H1 (cell line): ENCODE results near the gene TTLL5. TPM values are rescaled to one million over a fixed set of nuclear protein-coding genes. Genes with fewer than 3 reads are reported as not detected.

Source experiments
- CTCF ChIA-PET: fragments of 300-600 bp; sonication (Branson Sonifier 250); formaldehyde crosslinking; loops from one replicate; lab custom pipeline; 2021; ENCODE audit not compliant: partially characterized antibody; lab: Charles Lee
- POLR2A ChIA-PET: fragments of 300-600 bp; sonication (Branson Sonifier 250); formaldehyde crosslinking; loops from one replicate; lab custom pipeline; 2021; ENCODE audit warnings: inconsistent platforms; ENCODE audit not compliant: partially characterized antibody; lab: Charles Lee
- DNase-seq, 2 experiments: peaks; one replicate each; pipeline versions ENCODE4 v3.0.0 to v3.0.0-alpha.2; 2010 to 2022; ENCODE audit warnings: low spot score in 2 of 2, low read depth in 1 of 2, mixed read lengths in 1 of 2
- FAIRE-seq: peaks from 2 replicates; lab custom pipeline; 2011; peaks lifted over from hg19 to GRCh38; lab: Jason Lieb, UNC
- H2AFZ ChIP-seq: 2 replicates; pipeline ENCODE4 v1.8.1; 2012; ENCODE audit warnings: low read length, inconsistent platforms
- H2AK5ac ChIP-seq: 2 replicates; pipeline ENCODE4 v1.6.1; 2013; ENCODE audit warnings: low read depth, low read length
- H2BK120ac ChIP-seq: replicated peaks from 2 replicates; pipeline ENCODE3; 2013; ENCODE audit warnings: low read depth, low read length, inconsistent platforms
- H2BK12ac ChIP-seq: 2 replicates; pipeline ENCODE4 v1.6.1; 2013; ENCODE audit warnings: low read depth, low read length
- H2BK15ac ChIP-seq: 2 replicates; pipeline ENCODE4 v1.6.1; 2013; ENCODE audit warnings: low read length
- H2BK20ac ChIP-seq: 2 replicates; pipeline ENCODE4 v1.6.1; 2013; ENCODE audit warnings: low read length
- H2BK5ac ChIP-seq: 2 replicates; pipeline ENCODE4 v1.6.1; 2013; ENCODE audit warnings: low read depth, low read length
- H3K14ac ChIP-seq: 2 replicates; pipeline ENCODE4 v1.6.1; 2013; ENCODE audit warnings: inconsistent platforms; ENCODE audit not compliant: insufficient read length
- H3K18ac ChIP-seq: 2 replicates; pipeline ENCODE4 v1.6.1; 2013; ENCODE audit warnings: low read length; ENCODE audit errors: extremely low read depth
- H3K23ac ChIP-seq: 2 replicates; pipeline ENCODE4 v1.6.1; 2013; ENCODE audit warnings: inconsistent platforms; ENCODE audit not compliant: insufficient read length
- H3K23me2 ChIP-seq: 2 replicates; pipeline ENCODE4 v1.6.1; 2013; ENCODE audit warnings: low read depth, low read length
- H3K27ac ChIP-seq: 2 replicates; pipeline ENCODE4 v1.6.1; 2011; ENCODE audit warnings: low read depth, low read length, inconsistent platforms
- H3K27me3 ChIP-seq, 4 experiments: replicated peaks in 1 of 4; 1 replicate in 1 of 4; 2 replicates in 3 of 4; pipeline versions ENCODE4 v1.6.1 to v1.8.1; 2011 to 2013; ENCODE audit warnings: low read length in 3 of 4, mild to moderate bottlenecking in 3 of 4, inconsistent platforms in 2 of 4, mixed read lengths in 2 of 4, moderate library complexity in 1 of 4; ENCODE audit not compliant: control insufficient read depth in 3 of 4, insufficient read depth in 3 of 4; ENCODE audit errors: extremely low read depth in 1 of 4
- H3K36me3 ChIP-seq, 4 experiments: 2 replicates each; pipeline versions ENCODE4 v1.6.1 to v1.8.1; 2011 to 2013; ENCODE audit warnings: mild to moderate bottlenecking in 4 of 4, low read length in 3 of 4, moderate library complexity in 2 of 4, control low read depth in 1 of 4, inconsistent platforms in 1 of 4; ENCODE audit not compliant: insufficient read depth in 4 of 4, control insufficient read depth in 2 of 4
- H3K4ac ChIP-seq: replicated peaks from 2 replicates; pipeline ENCODE3; 2013; ENCODE audit warnings: low read length, low read depth, mixed read lengths, inconsistent platforms; ENCODE audit not compliant: insufficient read length
- H3K4me1 ChIP-seq, 4 experiments: replicated peaks in 1 of 4; 1 replicate in 1 of 4; 2 replicates in 3 of 4; pipeline versions ENCODE4 v1.6.1 to v1.8.1; 2011 to 2013; ENCODE audit warnings: low read length in 3 of 4, inconsistent platforms in 2 of 4, mixed read lengths in 1 of 4; ENCODE audit not compliant: insufficient read depth in 4 of 4, control insufficient read depth in 3 of 4
- H3K4me2 ChIP-seq, 2 experiments: 2 replicates each; pipeline versions ENCODE4 v1.6.1 to v1.8.1; 2011 to 2013; ENCODE audit warnings: low read depth in 2 of 2, low read length in 2 of 2, control low read depth in 1 of 2, inconsistent platforms in 1 of 2, mild to moderate bottlenecking in 1 of 2; ENCODE audit not compliant: insufficient read depth in 1 of 2
- H3K4me3 ChIP-seq, 4 experiments: fragments of 200-600, 300-600 bp in 1 of 4; sonication (generic), shearing (Covaris generic), sonication (Bioruptor Twin) in 1 of 4; 2 replicates each; pipeline versions ENCODE4 v1.5.1 to v1.8.1; 2011 to 2016; ENCODE audit warnings: low read length in 4 of 4, low read depth in 3 of 4, control low read depth in 2 of 4, inconsistent platforms in 2 of 4, mild to moderate bottlenecking in 2 of 4, mixed read lengths in 1 of 4, moderate library complexity in 1 of 4; ENCODE audit not compliant: insufficient read depth in 2 of 4; ENCODE audit errors: extremely low read depth in 1 of 4
- H3K56ac ChIP-seq: replicated peaks from 2 replicates; pipeline ENCODE3; 2013; ENCODE audit warnings: low read depth, mild to moderate bottlenecking, mixed read lengths, low read length, inconsistent platforms; ENCODE audit not compliant: insufficient read length
- H3K79me1 ChIP-seq: 2 replicates; pipeline ENCODE4 v1.6.1; 2013; ENCODE audit warnings: low read depth, low read length, control low read depth
- H3K79me2 ChIP-seq, 2 experiments: 2 replicates each; pipeline versions ENCODE4 v1.6.1 to v1.8.1; 2012 to 2013; ENCODE audit warnings: low read length in 2 of 2, mild to moderate bottlenecking in 2 of 2, inconsistent platforms in 1 of 2; ENCODE audit not compliant: insufficient read depth in 2 of 2, control insufficient read depth in 1 of 2
- H3K9ac ChIP-seq, 4 experiments: replicated peaks in 1 of 4; 1 replicate in 1 of 4; 2 replicates in 3 of 4; pipeline versions ENCODE4 v1.6.1 to v1.8.1; 2011 to 2013; ENCODE audit warnings: low read depth in 3 of 4, low read length in 3 of 4, control low read depth in 2 of 4, mild to moderate bottlenecking in 2 of 4, moderate library complexity in 2 of 4, inconsistent platforms in 1 of 4; ENCODE audit errors: extremely low read depth in 1 of 4
- H3K9me3 ChIP-seq, 2 experiments: 2 replicates each; pipeline versions ENCODE4 v1.6.1 to v1.8.1; 2012 to 2013; ENCODE audit warnings: mild to moderate bottlenecking in 2 of 2, moderate library complexity in 2 of 2, control low read depth in 1 of 2, inconsistent platforms in 1 of 2, low read depth in 1 of 2, low read length in 1 of 2, mixed read lengths in 1 of 2; ENCODE audit not compliant: insufficient read depth in 2 of 2
- H4K20me1 ChIP-seq, 2 experiments: replicated peaks in 1 of 2; 2 replicates each; pipeline versions ENCODE3 to v1.8.1; 2011 to 2013; ENCODE audit warnings: inconsistent platforms in 2 of 2, low read length in 2 of 2, mild to moderate bottlenecking in 1 of 2; ENCODE audit not compliant: insufficient read depth in 2 of 2, control insufficient read depth in 1 of 2
- H4K5ac ChIP-seq: 2 replicates; pipeline ENCODE4 v1.6.1; 2013; ENCODE audit warnings: low read length, low read depth, mixed read lengths, inconsistent platforms; ENCODE audit not compliant: insufficient read length
- H4K8ac ChIP-seq: 2 replicates; pipeline ENCODE4 v1.8.0; 2013; ENCODE audit warnings: mild to moderate bottlenecking, moderate library complexity, low read length, inconsistent platforms; ENCODE audit not compliant: insufficient read depth; ENCODE audit errors: extremely low read depth
- H4K91ac ChIP-seq: replicated peaks from 2 replicates; pipeline ENCODE3; 2013; ENCODE audit warnings: low read length, mixed read lengths, inconsistent platforms; ENCODE audit not compliant: insufficient read length
- GABPA ChIP-seq: IDR thresholded peaks from 2 replicates; pipeline ENCODE4 v1.6.1; 2011; ENCODE audit warnings: mild to moderate bottlenecking, low read length, moderate library complexity, borderline replicate concordance; ENCODE audit not compliant: insufficient read depth
- NANOG ChIP-seq: IDR thresholded peaks from 2 replicates; pipeline ENCODE4 v1.6.1; 2011; ENCODE audit warnings: low read length, low read depth, mild to moderate bottlenecking, inconsistent platforms; ENCODE audit not compliant: insufficient read depth, poor library complexity, severe bottlenecking
- RAD21 ChIP-seq, 2 experiments: IDR thresholded peaks in 1 of 2; conservative IDR thresholded peaks in 1 of 2; 2 replicates each; pipeline ENCODE4 v1.6.1; 2011; ENCODE audit warnings: low read depth in 2 of 2, low read length in 2 of 2, improper control_type of control experiment in 1 of 2, inconsistent platforms in 1 of 2, mild to moderate bottlenecking in 1 of 2, moderate library complexity in 1 of 2
- SRF ChIP-seq: IDR thresholded peaks from 2 replicates; pipeline ENCODE4 v1.6.1; 2011; ENCODE audit warnings: mild to moderate bottlenecking, low read depth, low read length, moderate library complexity
- TEAD4 ChIP-seq: IDR thresholded peaks from 2 replicates; pipeline ENCODE4 v1.6.1; 2012; ENCODE audit warnings: low read depth, low read length, inconsistent platforms, mixed read lengths
- whole genome bisulfite sequencing, 2 experiments: shearing (Covaris generic) in 1 of 2; methylation state at CpG; one replicate each; pipeline versions ENCODE4 v1.1.6 to v1.1.7; 2013 to 2015; ENCODE audit warnings: low lambda C conversion rate in 2 of 2, mixed read lengths in 2 of 2, inconsistent platforms in 1 of 2, low coverage in 1 of 2, missing lambda C conversion rate in 1 of 2; ENCODE audit not compliant: insufficient replicate concordance in 2 of 2, insufficient coverage in 1 of 2, insufficient read length in 1 of 2; ENCODE audit errors: extremely low coverage in 1 of 2, missing lambda C conversion rate in 1 of 2; 5-methylcytosine and 5-hydroxymethylcytosine counted together
- polyA plus RNA-seq, 7 experiments: library from polyadenylated mRNA; depleted of rRNA in 3 of 7; stranded (reverse) in 5 of 7; unstranded in 2 of 7; fragments of >200 nt in 5 of 7; fragments of 200-250 nt in 2 of 7; gene quantifications; 1 replicate in 5 of 7; 2 replicates in 1 of 7; 4 replicates in 1 of 7; pipeline versions ENCODE4 v1.2.1 to v1.2.3, GENCODE V29; 2011 to 2013; ENCODE audit warnings: missing spikeins in 2 of 7, mixed read lengths in 2 of 7
- total RNA-seq: library from RNA; stranded (reverse); fragmentation: NEBNext Ultra II Directional; extraction: Animal tissue kit (Norgen Biotek cat#: 25700); gene quantifications from 2 replicates; pipeline ENCODE4 v1.2.1, GENCODE V29; 2021
- TF ChIP-seq, protein P1 (sequence below), 3 experiments: IDR thresholded peaks; 1 replicate in 2 of 3; 2 replicates in 1 of 3; pipeline versions ENCODE4 v1.5.1 to v1.6.1; 2011; ENCODE audit warnings: low read length in 3 of 3, mild to moderate bottlenecking in 3 of 3, inconsistent platforms in 2 of 3, low read depth in 1 of 3, moderate library complexity in 1 of 3; ENCODE audit not compliant: insufficient read depth in 1 of 3; ENCODE audit errors: control extremely low read depth in 1 of 3
- TF ChIP-seq, protein P2 (sequence below): IDR thresholded peaks from 2 replicates; pipeline ENCODE4 v1.6.1; 2011; ENCODE audit warnings: low read length, improper control_type of control experiment

Gene TTLL5
- total and polyA plus RNA-seq, 2 of the 8 experiments (the other 6 are each of a cell fraction or from before 2014, with no cell fraction given), result 16.1 to 45.9 TPM

DNA sequence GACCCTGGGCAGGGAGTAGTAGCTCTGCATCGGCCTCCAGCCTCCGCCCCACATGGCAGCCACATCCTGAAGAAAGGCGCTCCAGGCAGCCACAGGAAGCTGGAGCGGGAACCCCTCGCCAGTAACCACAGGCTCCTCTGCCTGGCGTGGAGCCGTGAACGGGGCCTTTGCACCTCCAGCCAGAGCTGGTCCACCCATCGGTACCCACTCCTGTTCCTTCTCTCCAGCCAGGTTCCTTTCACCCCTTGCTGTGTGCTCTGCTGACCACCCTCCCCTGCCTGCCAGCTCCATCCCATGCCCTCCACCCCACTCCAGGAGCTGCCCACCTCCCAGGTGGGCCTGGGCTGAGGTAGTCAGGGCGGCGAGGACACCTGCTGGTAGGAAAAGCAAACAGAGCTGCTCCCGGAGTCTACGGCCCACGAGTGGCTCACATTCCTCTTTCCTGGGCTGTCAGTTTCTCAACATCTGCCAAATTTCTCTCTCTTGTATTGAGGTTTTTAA is 318.1 kb downstream of the TTLL5 start:
- H2AFZ ChIP-seq, result no peak overlapping the region
- peak in 1 of 2 experiments; percentile 74 for DNase-seq
- H3K14ac ChIP-seq, result no peak overlapping the region
- no peak overlapping the region for H4K5ac ChIP-seq
- H2AK5ac ChIP-seq, result no peak overlapping the region
- H3K79me1 ChIP-seq, result no peaks in the 10 kb centered on the region
- no peak for FAIRE-seq
- no peaks in the 10 kb centered on the region for H3K9me3 ChIP-seq
- TF ChIP-seq, protein P1, sequence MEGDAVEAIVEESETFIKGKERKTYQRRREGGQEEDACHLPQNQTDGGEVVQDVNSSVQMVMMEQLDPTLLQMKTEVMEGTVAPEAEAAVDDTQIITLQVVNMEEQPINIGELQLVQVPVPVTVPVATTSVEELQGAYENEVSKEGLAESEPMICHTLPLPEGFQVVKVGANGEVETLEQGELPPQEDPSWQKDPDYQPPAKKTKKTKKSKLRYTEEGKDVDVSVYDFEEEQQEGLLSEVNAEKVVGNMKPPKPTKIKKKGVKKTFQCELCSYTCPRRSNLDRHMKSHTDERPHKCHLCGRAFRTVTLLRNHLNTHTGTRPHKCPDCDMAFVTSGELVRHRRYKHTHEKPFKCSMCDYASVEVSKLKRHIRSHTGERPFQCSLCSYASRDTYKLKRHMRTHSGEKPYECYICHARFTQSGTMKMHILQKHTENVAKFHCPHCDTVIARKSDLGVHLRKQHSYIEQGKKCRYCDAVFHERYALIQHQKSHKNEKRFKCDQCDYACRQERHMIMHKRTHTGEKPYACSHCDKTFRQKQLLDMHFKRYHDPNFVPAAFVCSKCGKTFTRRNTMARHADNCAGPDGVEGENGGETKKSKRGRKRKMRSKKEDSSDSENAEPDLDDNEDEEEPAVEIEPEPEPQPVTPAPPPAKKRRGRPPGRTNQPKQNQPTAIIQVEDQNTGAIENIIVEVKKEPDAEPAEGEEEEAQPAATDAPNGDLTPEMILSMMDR (IDR thresholded peaks at IDR 0.05; ENCODE audit: control extremely low read depth in 1 of 3, insufficient read depth in 1 of 3, low read depth in 1 of 3, low read length in 3 of 3), result peak; percentile 74 to 79 (median 76)
- peak; percentile 81 to 89 for TF ChIP-seq RAD21 (IDR thresholded peaks at IDR 0.05 in 1 of 2, conservative IDR thresholded peaks at IDR 0.05 in 1 of 2; ENCODE audit: low read depth in 2 of 2, low read length in 2 of 2)
- peak; percentile 52; the same call in 1 of the 2 replicates for TF ChIP-seq TEAD4
- TF ChIP-seq, protein P2, sequence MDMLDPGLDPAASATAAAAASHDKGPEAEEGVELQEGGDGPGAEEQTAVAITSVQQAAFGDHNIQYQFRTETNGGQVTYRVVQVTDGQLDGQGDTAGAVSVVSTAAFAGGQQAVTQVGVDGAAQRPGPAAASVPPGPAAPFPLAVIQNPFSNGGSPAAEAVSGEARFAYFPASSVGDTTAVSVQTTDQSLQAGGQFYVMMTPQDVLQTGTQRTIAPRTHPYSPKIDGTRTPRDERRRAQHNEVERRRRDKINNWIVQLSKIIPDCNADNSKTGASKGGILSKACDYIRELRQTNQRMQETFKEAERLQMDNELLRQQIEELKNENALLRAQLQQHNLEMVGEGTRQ, result no peak
- no peak for TF ChIP-seq NANOG
- peak; percentile 57; the same call in 1 of the 2 replicates for TF ChIP-seq GABPA
- no peak for TF ChIP-seq SRF
- H3K79me2 ChIP-seq, result no peaks in the 10 kb centered on the region
- no peaks in the 10 kb centered on the region for H4K20me1 ChIP-seq
- peaks cover 8% of the 10 kb centered on the region for H3K23me2 ChIP-seq
- 76% methylated on average over 14 of the region's 14 CpGs; no CpG with 5 or more reads in 1 of the 2 experiments for WGBS, 2 experiments
- H3K4ac ChIP-seq, result no peak overlapping the region
- no peak overlapping the region for H3K4me3 ChIP-seq
- no peak overlapping the region for H3K23ac ChIP-seq
- peak overlapping the region; percentile 86; the same call in 1 of the 2 replicates for H4K8ac ChIP-seq
- H2BK5ac ChIP-seq, result no peak overlapping the region
- H4K91ac ChIP-seq, result no peak overlapping the region
- H2BK120ac ChIP-seq, result no peak overlapping the region
- no peaks in the 10 kb centered on the region for H3K36me3 ChIP-seq
- H3K18ac ChIP-seq, result no peak overlapping the region
- no peak overlapping the region for H2BK12ac ChIP-seq
- H3K4me1 ChIP-seq, result peaks cover 0 to 7% (median 1%) of the 10 kb centered on the region in 4 experiments; a peak in 5 of 7 replicates
- no peak overlapping the region for H2BK15ac ChIP-seq
- ChIA-PET POLR2A (interaction anchor here (0.7 kb wide), 1 partner anchor 270 kb away, joined by 4 read pairs; no protein-coding TSS in a partner anchor), CTCF (interaction anchor here (0.5 to 20.1 kb wide), 48 partner anchors 9 to 416 kb away, joined by 3 to 261 read pairs (median 4); partner anchors contain the start of gene FLVCR2)
- H3K4me2 ChIP-seq, result no peak overlapping the region
- no peak overlapping the region for H2BK20ac ChIP-seq
- no peak overlapping the region for H3K9ac ChIP-seq
- H3K56ac ChIP-seq, result no peak overlapping the region
- H3K27ac ChIP-seq, result no peak overlapping the region
- H3K27me3 ChIP-seq, result peaks cover 0 to 25% (median 15%) of the 10 kb centered on the region in 4 experiments; a peak in 5 of 7 replicates
